GM18520 (cell line): ENCODE data around the gene RNF217.
"Not testable (repeated sequence)": the region's sequence is repeated elsewhere in the genome, so short reads cannot be mapped to it uniquely, and the experiment has no call there.

Experiments used
- ATAC-seq: cut with Tn5 transposase; IDR thresholded peaks from one replicate; pipeline ENCODE4 v1.9.1; 2021; ENCODE audit not compliant: unreplicated experiment

RNF217 gene

GRCh38 chr6:125121894-125122293 lies 159.7 kb downstream of the RNF217 start:
- no peak for ATAC-seq

- ATAC-seq, result no peak
These were observed 160.8 kb downstream of the RNF217 start for GRCh38 chr6:125123051-125123450.

GRCh38 chr6:125123468-125124048 lies 161.3 kb downstream of the RNF217 start:
- no peak for ATAC-seq

- ATAC-seq, result no peak
These were observed 161.9 kb downstream of the RNF217 start for GRCh38 chr6:125124049-125124669.

- not testable (repeated sequence) for ATAC-seq
These were observed 163.6 kb downstream of the RNF217 start for GRCh38 chr6:125125856-125126255.

- no peak for ATAC-seq
These were observed 167.1 kb downstream of the RNF217 start for GRCh38 chr6:125129354-125129753.

- no peak for ATAC-seq
These were observed 169.8 kb downstream of the RNF217 start for GRCh38 chr6:125132058-125132457.

- no peak for ATAC-seq
These were observed 174.1 kb downstream of the RNF217 start for GRCh38 chr6:125136378-125136777.

- no peak for ATAC-seq
These were observed 175.8 kb downstream of the RNF217 start for GRCh38 chr6:125138083-125138482.

GRCh38 chr6:125140808-125141207 lies 178.6 kb downstream of the RNF217 start:
- ATAC-seq, result no peak
